D721Med (cell line): ENCODE measurements around the gene CCM2.

Experiments
- DNase-seq: peaks from one replicate; pipeline ENCODE4 v3.0.0; 2011; ENCODE audit warnings: low spot score; ENCODE audit not compliant: insufficient read length
- FAIRE-seq: peaks from 2 replicates; lab custom pipeline; 2011; peaks lifted over from hg19 to GRCh38; lab: Jason Lieb, UNC
- CTCF ChIP-seq: IDR thresholded peaks from 2 replicates; pipeline ENCODE4 v1.5.1; 2012; ENCODE audit warnings: mild to moderate bottlenecking, control low read depth; ENCODE audit not compliant: insufficient read depth; ENCODE audit errors: missing control alignments

CCM2 gene

GRCh38 chr7:44969701-44970522 lies 30.1 kb upstream of the CCM2 start:
- TF ChIP-seq CTCF, result no peak
- FAIRE-seq (no peak), DNase-seq (no peak)

- no peak for TF ChIP-seq CTCF
- no peak for DNase-seq
- FAIRE-seq, result no peak
Measured at GRCh38 chr7:44970523-44971051, 29.4 kb upstream of the CCM2 start.

GRCh38 chr7:44971188-44971901 lies 28.7 kb upstream of the CCM2 start:
- TF ChIP-seq CTCF, result no peak
- DNase-seq (no peak), FAIRE-seq (no peak)

GRCh38 chr7:44971902-44972441 lies 28.0 kb upstream of the CCM2 start:
- FAIRE-seq (no peak), DNase-seq (no peak)
- no peak for TF ChIP-seq CTCF

- DNase-seq, result no peak
- TF ChIP-seq CTCF, result no peak
- no peak for FAIRE-seq
Measured at GRCh38 chr7:44972562-44972961, 27.4 kb upstream of the CCM2 start.

- DNase-seq, result no peak
- no peak for FAIRE-seq
- peak; percentile 25 for TF ChIP-seq CTCF
Measured at GRCh38 chr7:44973610-44974401, 26.2 kb upstream of the CCM2 start.
